Endothelial cell (in vitro differentiated cells): Measurements from ENCODE around the gene NEGR1. TPM values are rescaled to one million over a fixed set of nuclear protein-coding genes. Genes with fewer than 3 reads are reported as not detected.

Source experiments
- DNase-seq: peaks from one replicate; pipeline ENCODE4 v3.0.0; 2021; ENCODE audit warnings: low spot score
- H3K27ac Mint-ChIP-seq: one replicate; pipeline ENCODE4 v1.8.0; 2021; ENCODE audit warnings: mixed read lengths, inconsistent platforms; ENCODE audit not compliant: unreplicated experiment
- H3K27me3 Mint-ChIP-seq: one replicate; pipeline ENCODE4 v1.8.0; 2021; ENCODE audit warnings: mild to moderate bottlenecking, moderate library complexity, mixed read lengths, inconsistent platforms; ENCODE audit not compliant: unreplicated experiment
- H3K36me3 Mint-ChIP-seq: one replicate; pipeline ENCODE4 v1.8.0; 2021; ENCODE audit warnings: mild to moderate bottlenecking, low read depth, mixed read lengths, inconsistent platforms; ENCODE audit not compliant: unreplicated experiment
- H3K4me1 Mint-ChIP-seq: one replicate; pipeline ENCODE4 v1.8.0; 2021; ENCODE audit warnings: mild to moderate bottlenecking, mixed read lengths, inconsistent platforms; ENCODE audit not compliant: unreplicated experiment
- H3K4me3 Mint-ChIP-seq: one replicate; pipeline ENCODE4 v1.8.0; 2021; ENCODE audit warnings: mild to moderate bottlenecking, mixed read lengths, inconsistent platforms; ENCODE audit not compliant: unreplicated experiment
- H3K9me3 Mint-ChIP-seq: one replicate; pipeline ENCODE4 v1.8.0; 2021; ENCODE audit warnings: mixed read lengths, inconsistent platforms; ENCODE audit not compliant: unreplicated experiment
- CTCF ChIP-seq: fragments of 200-600 bp; sonication (generic); IDR thresholded peaks from one replicate; pipeline ENCODE4 v1.5.0; 2021; ENCODE audit warnings: antibody characterized with exemption; ENCODE audit not compliant: unreplicated experiment
- total RNA-seq: library from RNA; stranded (reverse); fragmentation: NEBNext Ultra II Directional; extraction: Animal tissue kit (Norgen Biotek cat#: 25700); gene quantifications from one replicate; pipeline ENCODE4 v1.2.1, GENCODE V29; 2021; ENCODE audit not compliant: unreplicated experiment

Gene NEGR1
- total RNA-seq, 1 donor from 2014 or later, result 2.9 TPM

- no peak for TF ChIP-seq CTCF
- peaks cover 2% of the 10 kb centered on the region for H3K27me3 Mint-ChIP-seq
- H3K36me3 Mint-ChIP-seq, result no peaks in the 10 kb centered on the region
- no peak overlapping the region for H3K4me3 Mint-ChIP-seq
- no peaks in the 10 kb centered on the region for H3K4me1 Mint-ChIP-seq
- no peak overlapping the region for H3K27ac Mint-ChIP-seq
- H3K9me3 Mint-ChIP-seq, result no peaks in the 10 kb centered on the region
- DNase-seq, result no peak
Measured at GRCh38 chr1:71721532-71721931, 560.8 kb downstream of the NEGR1 start.

GRCh38 chr1:71719330-71719729 lies 563.0 kb downstream of the NEGR1 start:
- Mint-ChIP-seq H3K27me3 (peaks cover 2% of the 10 kb centered on the region), H3K9me3 (no peaks in the 10 kb centered on the region), H3K4me1 (no peaks in the 10 kb centered on the region), H3K36me3 (no peaks in the 10 kb centered on the region), H3K4me3 (no peak overlapping the region), H3K27ac (no peak overlapping the region)
- TF ChIP-seq CTCF, result no peak
- DNase-seq, result no peak

- Mint-ChIP-seq H3K27me3 (peaks cover 2% of the 10 kb centered on the region), H3K36me3 (no peaks in the 10 kb centered on the region), H3K4me3 (no peak overlapping the region), H3K4me1 (no peaks in the 10 kb centered on the region), H3K27ac (no peak overlapping the region), H3K9me3 (no peaks in the 10 kb centered on the region)
- TF ChIP-seq CTCF, result no peak
- DNase-seq, result no peak
Measured at GRCh38 chr1:71717186-71717585, 565.2 kb downstream of the NEGR1 start.

GRCh38 chr1:71711456-71711855 lies 570.9 kb downstream of the NEGR1 start:
- Mint-ChIP-seq H3K27me3 (no peaks in the 10 kb centered on the region), H3K4me1 (no peaks in the 10 kb centered on the region), H3K9me3 (no peaks in the 10 kb centered on the region), H3K4me3 (no peak overlapping the region), H3K36me3 (no peaks in the 10 kb centered on the region), H3K27ac (no peak overlapping the region)
- TF ChIP-seq CTCF, result no peak
- no peak for DNase-seq

- Mint-ChIP-seq H3K27me3 (peaks cover 3% of the 10 kb centered on the region), H3K27ac (no peak overlapping the region), H3K36me3 (no peaks in the 10 kb centered on the region), H3K9me3 (no peaks in the 10 kb centered on the region), H3K4me1 (no peaks in the 10 kb centered on the region), H3K4me3 (no peak overlapping the region)
- TF ChIP-seq CTCF, result no peak
- DNase-seq, result no peak
Measured at GRCh38 chr1:71706029-71706671, 576.2 kb downstream of the NEGR1 start.
